ENCODE measurements around the gene CCDC195. TPM values are rescaled to one million over a fixed set of nuclear protein-coding genes. Genes with fewer than 3 reads are reported as not detected.
A peak's percentile ranks its signal among the peaks of the same experiment; 100 is the strongest.

The CCDC195 gene
- total and polyA plus RNA-seq, 2 donors (not counting 1 experiment from before 2014, with no cell fraction given): not detected

DNA sequence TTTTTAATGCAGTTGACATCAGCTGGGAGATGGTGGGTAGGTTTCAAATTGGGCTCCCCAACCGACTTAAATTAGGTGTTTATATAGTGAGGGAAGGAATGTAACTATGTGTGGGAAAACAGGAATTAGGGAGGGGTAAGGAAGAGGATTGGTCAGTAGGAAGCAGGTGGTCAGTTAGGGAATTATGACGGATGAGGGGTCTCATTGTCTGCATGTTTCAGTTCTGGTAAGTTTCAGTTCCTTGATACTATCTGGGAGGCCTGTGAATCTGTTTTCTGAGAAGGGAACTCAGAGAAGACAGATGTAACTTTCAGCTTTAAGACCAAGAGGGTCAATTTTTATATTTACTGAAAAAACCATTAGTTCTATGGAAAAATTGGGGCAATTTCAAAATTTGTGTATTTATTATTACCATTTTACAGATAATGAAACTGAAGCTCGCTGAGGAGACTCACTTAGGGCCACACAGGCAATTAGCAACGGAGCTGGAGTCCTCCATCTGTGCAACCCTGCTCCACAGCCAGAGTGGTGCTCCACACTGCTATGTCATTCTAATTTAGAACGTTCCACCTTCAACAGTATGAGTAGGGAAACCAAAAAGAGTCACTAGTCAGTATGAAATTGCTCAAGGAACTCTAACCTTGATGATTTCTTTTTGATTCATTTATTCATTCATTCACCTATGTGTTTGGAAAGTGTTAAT lies 36.0 kb upstream of the CCDC195 start:
- Mint-ChIP-seq H3K27me3 (no peaks in the 10 kb centered on the region), H3K9me3 (ENCODE audit: insufficient read depth) (peaks cover 2% of the 10 kb centered on the region), H3K4me3 (peak overlapping the region; percentile 14), H3K4me1 (peaks cover 22% of the 10 kb centered on the region), H3K27ac (peak overlapping the region; percentile 64)
- ChIA-PET POLR2A (interaction anchor here (0.6 to 0.7 kb wide), 2 partner anchors 243 to 912 kb away, joined by 3 to 4 read pairs; no protein-coding TSS in a partner anchor), CTCF (interaction anchor here (0.6 to 2.0 kb wide), 3 partner anchors 26 to 399 kb away, joined by 4 to 6 read pairs (median 5); no protein-coding TSS in a partner anchor)
- H3K9ac ChIP-seq (ENCODE audit: low read length): no peak overlapping the region
- H3K36me3 ChIP-seq (replicated peaks in 1 of 2; ENCODE audit: control extremely low read depth in 1 of 2, control insufficient read depth in 1 of 2, extremely low read depth in 1 of 2, insufficient read depth in 2 of 2, low read length in 1 of 2): no peaks in the 10 kb centered on the region
- peak overlapping the region in 1 of 2 donors; percentile 51 for H3K27ac ChIP-seq (ENCODE audit: low read length in 2 of 2)
- 41% methylated on average over 3 of the region's 5 CpGs for WGBS (ENCODE audit: insufficient coverage)
- no peaks in the 10 kb centered on the region for H4K20me1 ChIP-seq (ENCODE audit: control insufficient read depth, insufficient read depth, low read length, poor library complexity, severe bottlenecking)
- peak overlapping the region; percentile 25 for H2AFZ ChIP-seq (ENCODE audit: insufficient read depth, low read depth, low read length, poor library complexity, severe bottlenecking)
- intact Hi-C loops (cut with micrococcal nuclease): no loop called here
- TF ChIP-seq CTCF (IDR thresholded peaks at IDR 0.05) (no peak), EZH2 (IDR thresholded peaks at IDR 0.05; ENCODE audit: borderline replicate concordance, insufficient read depth, low read depth, low read length, poor library complexity, severe bottlenecking) (no peak)
- no peak overlapping the region for H3K4me3 ChIP-seq (ENCODE audit: control extremely low read depth in 1 of 5, extremely low read depth in 1 of 5, insufficient read depth in 1 of 5, low read depth in 2 of 5, low read length in 4 of 5)
- no peaks in the 10 kb centered on the region for H3K79me2 ChIP-seq (ENCODE audit: control insufficient read depth, insufficient read depth, low read length)
- no peaks in the 10 kb centered on the region for H3K27me3 ChIP-seq (replicated peaks in 1 of 4; ENCODE audit: control extremely low read depth in 1 of 4, control insufficient read depth in 3 of 4, insufficient read depth in 4 of 4, low read length in 3 of 4)
- DNase-seq (peak; percentile 18), ATAC-seq (ENCODE audit: low read depth) (peak; percentile 24)
- peak overlapping the region; percentile 6 for H3K4me2 ChIP-seq (replicated peaks; ENCODE audit: low read depth, low read length, poor library complexity, severe bottlenecking)
- peaks cover 0 to 5% (median 4%) of the 10 kb centered on the region in 3 donors for H3K9me3 ChIP-seq (ENCODE audit: control extremely low read depth in 1 of 3, control insufficient read depth in 2 of 3, insufficient read depth in 1 of 3, low read length in 2 of 3)
- H3K4me1 ChIP-seq (ENCODE audit: control insufficient read depth in 2 of 2, insufficient read depth in 2 of 2, low read length in 2 of 2): peaks cover 11 to 13% of the 10 kb centered on the region in 2 donors

GRCh38 chr2:224749136-224749535 lies 33.0 kb upstream of the CCDC195 start:
- Histone ChIP-seq H3K4me3 (ENCODE audit: control extremely low read depth in 1 of 5, extremely low read depth in 1 of 5, insufficient read depth in 1 of 5, low read depth in 2 of 5, low read length in 4 of 5) (no peak overlapping the region), H3K27ac (ENCODE audit: low read length in 2 of 2) (no peak overlapping the region), H3K4me2 (replicated peaks; ENCODE audit: low read depth, low read length, poor library complexity, severe bottlenecking) (no peak overlapping the region), H3K9ac (ENCODE audit: low read length) (no peak overlapping the region), H4K20me1 (ENCODE audit: control insufficient read depth, insufficient read depth, low read length, poor library complexity, severe bottlenecking) (no peaks in the 10 kb centered on the region), H3K9me3 (ENCODE audit: control extremely low read depth in 1 of 3, control insufficient read depth in 2 of 3, insufficient read depth in 1 of 3, low read length in 2 of 3) (no peaks in the 10 kb centered on the region), H2AFZ (ENCODE audit: insufficient read depth, low read depth, low read length, poor library complexity, severe bottlenecking) (no peak overlapping the region), H3K79me2 (ENCODE audit: control insufficient read depth, insufficient read depth, low read length) (no peaks in the 10 kb centered on the region), H3K27me3 (replicated peaks in 1 of 4; ENCODE audit: control extremely low read depth in 1 of 4, control insufficient read depth in 3 of 4, insufficient read depth in 4 of 4, low read length in 3 of 4) (no peaks in the 10 kb centered on the region), H3K36me3 (replicated peaks in 1 of 2; ENCODE audit: control extremely low read depth in 1 of 2, control insufficient read depth in 1 of 2, extremely low read depth in 1 of 2, insufficient read depth in 2 of 2, low read length in 1 of 2) (no peaks in the 10 kb centered on the region), H3K4me1 (ENCODE audit: control insufficient read depth in 2 of 2, insufficient read depth in 2 of 2, low read length in 2 of 2) (peaks cover 11 to 13% of the 10 kb centered on the region in 2 donors)
- TF ChIP-seq EZH2 (IDR thresholded peaks at IDR 0.05; ENCODE audit: borderline replicate concordance, insufficient read depth, low read depth, low read length, poor library complexity, severe bottlenecking): no peak
- no peak for TF ChIP-seq CTCF (IDR thresholded peaks at IDR 0.05)
- no peak for DNase-seq
- no CpG with 5 or more reads among the region's 1 CpG for WGBS (ENCODE audit: insufficient coverage)
- intact Hi-C loops (cut with micrococcal nuclease): no loop called here
- Mint-ChIP-seq H3K27me3 (no peaks in the 10 kb centered on the region), H3K4me3 (no peak overlapping the region), H3K27ac (no peak overlapping the region), H3K9me3 (ENCODE audit: insufficient read depth) (no peaks in the 10 kb centered on the region), H3K4me1 (peaks cover 23% of the 10 kb centered on the region)
- no peak for ATAC-seq (ENCODE audit: low read depth)
- ChIA-PET CTCF (no interaction called here), POLR2A (no interaction called here)
